ENCODE results near the gene GPR37L1.
A peak's percentile ranks its signal among the peaks of the same experiment; 100 is the strongest.
"Not testable (repeated sequence)": the region's sequence is repeated elsewhere in the genome, so short reads cannot be mapped to it uniquely, and the experiment has no call there.

Gene GPR37L1

DNA sequence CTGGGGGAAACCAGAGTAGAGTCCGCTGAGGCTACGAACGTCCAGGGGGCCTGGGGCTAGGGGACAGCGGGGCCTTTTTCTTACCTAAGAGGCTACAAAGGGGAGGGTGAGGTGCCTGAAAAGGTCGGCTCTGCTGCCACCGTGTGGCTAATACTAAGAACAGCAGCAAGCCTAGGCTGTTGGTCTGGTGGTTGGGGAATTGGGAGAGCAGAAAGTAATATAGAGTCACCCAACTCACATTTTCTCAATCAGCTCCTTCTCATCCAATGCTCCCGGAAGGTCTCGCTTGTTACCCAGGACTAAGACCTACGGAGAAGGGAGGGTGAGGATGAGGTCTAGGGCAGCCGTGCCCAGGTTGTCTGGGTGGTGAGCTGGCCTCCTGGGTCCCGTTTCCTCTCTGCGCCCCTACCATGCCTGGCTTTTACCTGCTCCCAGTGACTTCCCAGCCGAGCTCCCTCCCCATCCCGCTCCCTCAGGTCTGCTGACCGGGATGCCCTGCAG, 12.6 kb downstream of the GPR37L1 start:
- DNase-seq, result peak; percentile 68

DNA sequence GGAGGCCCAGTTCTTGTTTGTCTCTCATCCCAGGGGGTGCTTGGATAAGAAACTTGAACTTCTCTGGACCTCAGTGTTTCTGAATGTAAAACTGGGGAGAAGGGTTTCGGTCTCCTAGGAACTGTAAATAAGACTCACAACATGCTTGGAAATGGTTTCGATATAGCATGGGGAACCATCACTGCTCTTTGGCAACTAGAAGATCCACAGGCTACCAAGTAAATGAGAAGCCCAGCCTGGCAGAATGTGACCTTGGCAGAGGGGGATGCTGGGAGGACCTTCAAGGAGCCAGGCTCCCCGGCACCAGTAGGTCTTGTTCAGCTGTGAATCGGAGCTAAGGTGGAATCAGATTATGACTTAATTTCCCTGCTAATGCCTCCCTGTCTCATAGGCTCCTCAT, 18.1 kb downstream of the GPR37L1 start:
- no peak for DNase-seq

DNA sequence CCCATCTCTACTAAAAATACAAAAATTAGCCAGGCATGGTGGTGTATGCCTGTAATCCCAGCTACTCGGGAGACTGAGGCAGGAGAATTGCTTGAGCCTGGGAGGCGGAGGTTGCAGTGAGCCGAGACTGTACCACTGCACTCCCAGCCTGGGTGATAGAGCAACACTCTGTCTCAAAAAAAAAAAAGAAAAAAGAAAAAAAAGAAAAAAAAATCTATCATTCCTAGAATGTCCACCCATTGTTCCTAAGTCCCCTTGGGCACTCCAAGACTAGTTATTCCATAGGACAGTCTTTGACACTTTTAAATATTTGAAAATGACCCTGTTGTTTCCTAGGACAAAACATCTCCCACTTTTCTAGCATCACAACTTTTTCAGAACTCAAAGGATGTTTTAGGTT, 18.8 kb downstream of the GPR37L1 start:
- DNase-seq, result not testable (repeated sequence)

DNA sequence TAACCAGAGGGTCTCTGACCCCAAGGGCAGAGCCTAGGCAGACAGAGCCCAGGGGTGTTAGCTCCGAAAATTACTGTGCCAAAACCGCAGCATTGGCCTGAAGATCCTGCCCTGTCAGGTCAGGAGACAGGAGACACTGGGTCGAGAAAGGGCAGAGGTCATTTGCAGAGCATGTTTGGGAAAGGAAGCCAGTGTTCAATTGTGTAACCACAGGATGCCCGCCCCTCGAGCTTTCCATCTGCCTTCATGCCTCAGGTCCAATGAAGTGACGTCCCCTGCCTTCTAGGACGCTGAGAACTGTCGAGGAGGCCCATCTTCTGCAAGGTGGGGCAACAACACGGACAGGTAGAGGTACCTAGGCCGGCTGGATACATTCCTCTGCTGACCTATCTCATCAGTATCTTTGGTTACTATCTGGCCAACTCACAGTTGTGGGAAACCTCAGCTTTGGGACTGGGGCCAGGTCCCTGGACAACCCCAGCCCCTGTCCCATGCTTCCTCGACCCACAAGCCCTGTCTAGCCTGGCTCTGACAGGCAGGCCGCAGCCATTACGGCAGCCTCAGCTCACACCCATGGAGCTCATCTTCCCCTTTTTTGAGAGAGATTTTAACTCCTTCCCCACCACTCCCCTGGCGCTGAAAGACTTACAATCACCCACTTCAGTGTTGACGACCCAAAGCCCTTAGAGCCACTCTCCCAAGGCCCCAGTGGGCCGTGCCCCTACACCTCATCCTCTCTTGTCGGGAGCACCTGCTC, 20.5 kb downstream of the GPR37L1 start:
- peak; percentile 30 for DNase-seq

DNA sequence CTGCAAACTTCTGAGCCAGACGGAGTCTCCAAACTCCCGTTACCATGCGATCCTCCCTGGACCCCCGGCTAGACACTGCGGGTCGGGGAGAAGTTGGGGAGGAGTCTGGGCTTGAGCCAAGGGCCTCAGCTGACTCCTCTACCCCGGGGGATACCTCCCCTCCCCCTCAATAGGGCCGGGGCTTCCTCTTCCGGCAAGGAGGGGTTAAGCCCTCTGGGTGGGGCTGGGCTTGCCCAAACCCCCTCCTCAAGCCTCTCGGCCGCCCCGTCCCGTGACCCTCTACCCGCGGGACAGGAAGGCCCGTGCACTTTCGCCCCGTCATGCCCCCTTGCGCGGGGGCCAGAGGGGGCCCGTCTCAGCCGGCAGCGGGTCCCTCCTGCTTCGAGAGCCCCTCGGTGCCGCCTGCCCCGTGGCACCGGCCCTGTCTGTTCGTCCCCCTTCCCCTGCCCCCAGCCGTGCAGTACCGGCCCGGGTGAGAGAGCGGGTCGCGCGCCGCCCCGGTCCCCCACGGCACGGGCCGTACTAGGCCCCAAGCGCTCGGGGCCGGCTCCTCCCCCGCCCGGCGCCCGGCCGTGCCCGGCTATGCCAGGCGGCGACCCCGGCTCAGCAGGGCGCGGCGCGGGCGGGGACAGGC, 21.2 kb downstream of the GPR37L1 start:
- DNase-seq, result peak; percentile 39

DNA sequence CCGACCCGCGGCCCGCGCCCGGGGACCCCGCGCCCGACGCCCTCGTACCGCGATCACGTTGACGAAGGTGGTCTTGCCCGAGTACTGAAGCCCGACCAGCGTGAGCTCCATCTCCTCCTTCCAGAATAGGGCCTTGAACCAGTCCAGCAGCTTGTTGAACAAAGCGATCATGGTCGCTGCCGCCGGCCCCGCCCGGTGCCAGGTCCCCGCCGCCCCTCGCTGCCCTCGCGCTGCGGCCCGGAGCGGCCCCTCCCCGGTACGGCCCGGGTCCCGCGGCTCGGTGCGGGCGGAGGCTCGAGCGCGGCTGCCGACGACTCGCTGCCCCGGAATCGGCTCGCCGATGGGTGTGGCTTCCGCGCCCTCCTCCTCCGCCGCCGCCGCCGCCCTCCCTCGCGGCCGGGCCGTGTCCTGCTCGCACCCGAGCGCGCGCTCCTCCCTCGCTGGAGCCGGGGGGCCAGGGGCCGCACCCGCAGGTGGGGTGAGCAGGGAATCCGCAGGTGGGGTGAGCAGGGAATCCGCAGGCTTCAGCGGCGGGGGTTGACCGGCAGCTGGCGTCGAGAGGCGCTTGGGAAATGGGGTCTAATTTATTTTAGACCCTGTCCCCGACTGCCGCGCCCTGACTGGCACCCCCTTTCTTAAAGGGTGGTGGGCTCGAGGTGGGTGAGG, 21.8 kb downstream of the GPR37L1 start, which contains the start of gene ARL8A:
TSS of gene ARL8A (minus strand) at position 336 of the 666 bp plus-strand sequence. CDS start at position 171, 165 bp downstream.
- peak; percentile 72 for DNase-seq

DNA sequence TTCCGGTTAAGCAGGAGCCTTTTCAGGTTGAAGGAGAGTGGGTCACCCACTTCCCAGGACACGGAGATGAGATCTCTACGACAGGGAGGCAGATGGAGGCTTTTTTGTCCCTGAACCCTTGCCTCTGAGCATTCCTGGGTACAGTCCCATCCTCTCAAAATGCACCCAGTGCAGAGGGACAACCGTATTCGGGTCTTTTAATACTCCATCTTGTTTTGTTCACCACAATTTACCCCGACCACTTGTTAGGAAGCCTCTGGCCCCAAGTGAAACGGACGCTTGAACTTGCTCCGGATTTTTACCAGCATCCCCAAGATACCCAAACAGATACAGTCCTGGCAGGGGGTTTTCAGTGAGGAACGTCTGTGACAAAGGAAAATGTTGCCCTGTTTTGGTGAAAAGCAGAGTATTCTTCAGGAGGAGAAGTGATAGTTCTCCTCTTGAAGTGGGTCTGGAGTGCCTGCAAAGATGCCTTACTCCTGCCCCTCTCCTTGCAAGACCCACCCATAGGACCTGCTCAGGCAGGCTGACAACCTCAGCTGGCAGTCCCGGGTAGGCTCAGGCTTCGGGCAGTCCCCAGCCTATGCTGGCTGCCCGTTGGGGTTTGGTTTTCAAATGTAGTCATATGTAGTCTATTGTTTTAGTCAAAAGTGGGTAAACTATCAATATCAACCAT, 22.5 kb downstream of the GPR37L1 start:
- DNase-seq, result peak; percentile 46

DNA sequence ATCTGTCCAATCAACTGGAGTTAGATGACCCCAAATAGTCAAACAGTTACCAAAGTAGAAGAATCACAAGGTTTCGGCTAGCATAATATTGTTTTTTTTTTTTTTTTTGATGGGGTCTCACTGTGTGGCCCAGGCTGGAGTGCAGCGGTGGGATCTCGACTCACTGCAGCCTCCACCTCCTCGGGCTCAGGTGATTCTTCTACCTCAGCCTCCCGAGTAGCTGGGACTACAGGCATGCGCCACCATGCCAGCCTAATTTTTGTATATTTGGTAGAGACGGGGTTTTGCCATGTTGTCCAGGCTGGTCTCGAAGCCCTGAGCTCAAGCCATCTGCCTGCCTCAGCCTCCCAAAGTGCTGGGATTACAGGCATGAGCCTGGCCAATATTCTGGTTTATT, 23.0 kb downstream of the GPR37L1 start:
- peak; percentile 8 for DNase-seq

DNA sequence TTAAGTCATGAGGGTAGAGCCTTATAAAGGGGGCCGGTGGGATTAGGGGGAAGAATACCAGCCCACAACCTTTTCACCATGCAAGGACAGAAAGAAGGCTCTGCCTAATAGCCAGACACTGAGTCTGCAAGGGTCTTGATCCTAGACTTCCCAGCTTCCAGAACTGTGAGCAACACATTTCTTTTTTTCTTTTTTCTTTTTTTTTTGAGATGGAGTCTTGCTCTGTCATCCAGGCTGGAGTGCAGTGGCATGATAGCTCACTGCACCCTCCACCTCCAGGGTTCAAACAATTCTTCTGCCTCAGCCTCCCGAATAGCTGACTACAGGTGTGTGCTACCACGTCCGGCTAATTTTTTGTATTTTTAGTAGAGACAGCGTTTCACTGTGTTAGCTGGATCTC, 23.6 kb downstream of the GPR37L1 start:
- peak; percentile 10 for DNase-seq

DNA sequence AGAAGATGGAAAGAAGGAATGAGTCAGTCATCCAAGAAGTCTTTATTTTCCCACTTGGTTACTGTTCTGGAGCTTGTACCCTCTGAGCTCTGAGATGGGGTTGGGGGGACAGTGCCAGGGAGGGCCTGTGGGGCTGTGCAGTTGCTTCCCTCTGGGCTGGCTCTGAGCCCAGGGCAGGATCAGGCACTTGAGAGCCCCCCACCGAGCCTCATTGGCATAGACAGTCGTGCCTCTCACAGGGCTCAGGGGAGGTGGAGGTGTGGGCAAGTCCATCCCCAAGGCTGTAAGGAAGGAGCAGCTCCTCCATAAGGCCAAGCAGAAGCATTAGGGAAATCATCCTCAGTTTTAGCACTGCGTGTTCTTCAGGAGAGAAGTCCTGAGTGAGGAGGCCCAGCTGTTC, 24.3 kb downstream of the GPR37L1 start:
- DNase-seq, result no peak

DNA sequence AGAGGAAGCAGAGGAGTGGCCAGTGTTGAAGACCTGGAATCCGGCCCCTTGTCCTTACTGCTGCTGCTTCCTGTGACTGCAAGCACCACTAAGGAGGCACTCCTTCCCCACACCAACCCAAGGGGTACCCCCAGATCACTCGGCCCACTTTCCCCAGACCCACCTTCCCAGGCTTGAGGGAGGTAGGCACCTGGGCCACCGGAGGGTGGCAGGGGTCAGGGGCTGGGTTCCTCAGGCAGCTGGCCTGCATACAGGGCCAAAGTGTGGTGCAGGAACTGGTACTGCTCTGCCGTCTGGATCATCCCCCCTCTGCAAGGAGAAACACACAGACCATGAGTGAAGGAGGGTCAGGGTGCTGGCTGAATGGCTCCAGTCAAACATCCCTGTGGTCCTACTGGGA, 25.7 kb downstream of the GPR37L1 start:
- DNase-seq, result no peak

DNA sequence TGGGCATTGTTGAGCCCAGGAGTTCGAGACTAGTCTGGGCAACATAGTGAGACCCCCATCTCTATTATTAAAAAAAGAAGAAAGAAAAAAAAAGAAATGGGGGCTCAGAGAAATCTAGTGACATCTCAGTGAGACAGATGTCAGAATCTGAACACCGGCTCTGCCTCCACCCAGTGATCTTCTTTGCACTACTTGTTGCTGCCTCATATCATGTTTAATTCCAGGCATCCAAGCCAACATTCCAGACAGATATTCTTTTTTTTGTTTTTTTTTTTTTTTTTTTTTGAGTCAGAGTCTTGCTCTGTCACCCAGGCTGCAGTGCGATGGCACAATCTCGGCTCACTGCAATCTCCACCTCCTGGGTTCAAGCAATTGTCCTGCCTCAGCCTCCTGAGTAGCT, 26.8 kb downstream of the GPR37L1 start:
- DNase-seq, result no peak

DNA sequence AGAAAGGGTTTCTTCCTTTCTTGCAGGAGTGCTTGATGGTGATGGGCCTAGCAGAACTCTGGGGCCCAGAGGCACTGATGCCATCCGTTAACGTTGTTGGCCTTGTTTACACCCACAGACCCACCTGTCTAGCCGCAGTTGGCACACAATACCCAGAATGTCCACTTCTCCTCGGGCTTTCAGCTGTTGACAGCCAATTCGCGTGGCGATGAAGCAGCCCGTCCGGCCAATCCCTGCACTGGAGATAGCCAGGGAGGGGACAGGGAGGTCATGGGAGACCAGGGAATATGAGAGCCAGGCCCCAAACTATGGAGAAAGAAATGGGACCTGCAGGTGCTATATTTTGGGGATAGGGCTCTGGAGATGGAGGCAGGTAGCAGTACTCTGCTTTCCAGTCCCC, 27.5 kb downstream of the GPR37L1 start:
- no peak for DNase-seq

DNA sequence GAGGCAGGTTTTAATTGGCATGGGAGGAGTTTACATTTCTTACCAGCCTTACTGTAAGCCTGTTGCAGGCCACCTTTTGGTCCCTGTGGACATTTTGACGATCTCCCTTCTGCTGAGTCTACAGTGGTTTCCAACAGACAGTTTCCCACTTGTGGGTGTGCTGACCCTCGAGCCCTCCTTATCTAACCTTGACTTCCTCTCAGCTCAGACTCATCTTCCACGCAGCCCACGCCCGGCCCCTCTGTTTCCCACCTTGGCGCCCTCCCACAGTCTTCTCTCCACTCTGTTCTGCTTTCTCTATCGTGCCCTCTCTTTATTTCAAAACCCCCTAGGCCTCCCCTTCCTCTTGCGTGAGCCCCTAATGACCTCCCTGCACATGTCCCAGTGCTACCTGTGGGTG, 27.9 kb downstream of the GPR37L1 start:
- DNase-seq, result no peak

DNA sequence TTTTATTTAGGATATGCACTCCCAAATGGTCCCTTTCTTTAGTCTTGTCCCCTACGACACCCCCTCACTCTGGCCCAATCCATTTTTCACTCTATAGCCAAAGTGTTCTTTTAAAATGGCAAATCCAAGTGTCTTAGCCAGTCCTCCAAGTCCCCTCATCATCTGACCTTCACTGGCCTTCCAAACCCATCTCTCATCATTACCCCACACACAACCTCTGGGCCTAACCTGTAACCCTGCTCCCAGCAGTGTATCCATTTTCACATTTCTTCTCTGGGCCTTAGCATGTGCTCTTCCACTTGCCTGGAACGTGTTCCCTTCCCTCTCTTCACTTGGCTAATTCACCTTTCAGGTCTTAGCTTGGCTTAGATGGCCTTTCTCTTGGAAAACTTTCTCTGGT, 28.3 kb downstream of the GPR37L1 start:
- no peak for DNase-seq

DNA sequence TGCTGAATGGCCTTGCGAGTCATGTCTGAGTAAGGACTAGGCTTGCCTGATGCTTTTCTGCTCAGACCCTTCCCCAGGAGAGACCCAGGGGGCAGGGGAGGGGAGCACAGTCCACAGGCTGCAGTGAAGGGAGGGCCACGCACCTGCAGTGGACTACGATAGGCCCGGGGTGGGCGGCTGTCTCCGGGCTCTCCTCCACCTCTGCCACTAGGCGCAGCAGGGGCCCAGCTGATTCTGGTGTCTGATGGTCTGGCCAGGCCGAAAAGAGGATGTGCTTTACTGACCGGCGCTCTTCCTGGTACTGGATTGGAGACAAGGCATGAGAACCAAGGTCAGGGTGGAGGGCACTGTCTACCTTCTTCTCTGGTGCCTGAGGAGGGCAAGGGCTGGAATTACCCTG, 29.7 kb downstream of the GPR37L1 start:
- no peak for DNase-seq

DNA sequence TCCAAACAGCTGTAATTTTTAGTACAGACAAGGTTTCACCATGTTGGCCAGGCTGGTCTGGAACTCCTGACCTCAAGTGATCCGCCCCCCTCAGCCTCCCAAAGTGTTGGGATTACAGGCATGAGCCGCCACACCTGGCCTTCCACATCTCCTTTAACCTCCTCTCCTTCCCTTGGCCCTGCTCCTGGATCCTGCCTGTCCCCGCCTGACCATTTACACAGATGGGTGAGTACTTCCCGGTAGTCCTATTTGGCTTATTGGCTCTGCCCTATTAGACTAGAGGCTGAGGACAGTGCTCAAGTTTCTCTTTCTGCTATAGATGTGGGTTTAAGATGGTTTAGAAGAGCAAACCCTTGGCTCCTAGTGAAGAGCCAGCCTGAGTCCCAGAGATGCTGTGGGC, 30.6 kb downstream of the GPR37L1 start:
- no peak for DNase-seq

DNA sequence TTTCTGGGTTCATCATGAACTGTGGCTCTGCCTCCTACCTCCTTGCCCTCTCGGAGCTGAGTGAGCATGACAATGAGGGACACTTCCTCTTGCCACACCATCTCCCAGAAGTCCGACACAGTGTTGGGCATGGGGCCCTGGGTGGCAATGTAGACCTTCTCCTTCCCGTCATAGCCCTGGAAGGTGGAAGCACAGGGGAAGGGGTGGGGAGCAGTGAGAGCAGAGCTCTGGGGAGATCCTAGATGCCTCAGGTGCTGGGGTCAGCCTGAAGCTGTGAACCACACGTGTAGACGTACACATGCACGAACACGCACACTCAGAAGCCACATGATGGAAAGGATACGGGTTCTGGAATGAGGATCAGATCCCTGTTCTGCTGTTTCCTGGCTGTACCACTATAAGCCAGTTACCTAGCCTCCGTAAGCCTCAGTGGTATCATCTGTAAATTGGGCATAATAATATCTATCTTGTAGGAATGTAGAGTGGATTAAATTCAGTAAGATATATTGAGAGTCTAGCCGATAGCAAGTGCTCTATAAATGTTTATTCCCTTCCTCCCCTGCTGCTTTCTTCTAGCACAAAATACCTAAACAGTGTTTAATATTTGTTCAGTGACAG, 31.5 kb downstream of the GPR37L1 start:
- no peak for DNase-seq

DNA sequence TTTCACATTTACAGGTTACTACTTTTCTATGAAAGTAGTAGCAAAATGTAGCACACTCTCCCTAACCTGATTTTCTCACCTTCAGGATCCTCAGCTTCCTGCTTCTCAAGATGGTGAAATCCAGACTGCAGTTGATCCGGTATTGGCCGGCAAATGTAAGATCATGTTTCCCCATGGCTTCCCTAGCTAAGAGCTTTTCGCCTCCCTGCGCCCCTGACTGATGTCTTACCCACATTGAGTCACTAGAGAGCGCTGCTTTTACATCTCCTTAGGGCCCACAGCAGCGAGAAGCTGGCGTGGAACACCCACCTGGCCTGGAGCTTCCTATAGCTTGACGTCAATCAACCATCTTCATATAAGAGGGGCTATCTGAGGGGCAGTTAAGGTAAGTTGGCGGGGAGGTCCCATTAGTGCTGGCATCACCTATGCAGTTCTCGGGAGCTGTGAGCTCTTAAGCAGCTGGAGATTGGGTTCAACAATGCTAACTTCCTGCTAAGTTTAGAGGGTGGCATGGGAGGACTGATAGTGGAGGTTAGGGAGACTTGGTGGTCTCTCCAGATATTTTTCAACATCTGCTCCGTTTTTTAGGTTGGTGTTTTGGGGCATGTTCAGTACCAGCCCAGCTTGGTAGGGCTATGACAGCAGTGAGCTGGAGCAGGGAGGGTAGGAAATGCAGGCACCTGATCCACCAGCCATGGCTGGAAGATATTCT, 32.2 kb downstream of the GPR37L1 start:
- DNase-seq, result peak; percentile 75

DNA sequence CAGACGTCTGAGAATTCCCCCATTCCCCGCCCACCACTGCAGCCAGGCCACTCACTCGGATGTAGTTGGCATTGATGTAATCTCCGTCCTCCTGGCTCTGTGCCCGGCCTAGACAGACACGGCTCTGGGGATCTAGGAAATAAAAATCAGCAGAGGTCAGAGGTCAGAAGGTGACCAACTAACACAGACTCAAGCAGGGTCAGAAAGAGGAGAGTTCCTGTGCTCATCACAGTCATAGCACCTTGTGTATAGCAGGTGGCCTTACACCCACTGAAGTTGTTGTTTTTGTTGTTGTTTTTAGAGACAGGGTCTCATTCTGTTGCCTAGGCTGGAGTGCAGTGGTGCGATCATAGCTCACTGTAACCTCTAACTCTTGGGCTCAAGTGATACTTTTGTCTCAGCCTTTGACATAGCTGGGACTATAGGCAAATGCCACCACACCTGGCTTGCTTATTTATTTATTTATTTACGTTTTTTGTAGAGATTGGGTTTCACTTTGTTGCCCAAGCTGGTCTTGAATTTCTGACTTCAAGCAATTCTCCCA, 32.8 kb downstream of the GPR37L1 start:
- peak; percentile 21 for DNase-seq

DNA sequence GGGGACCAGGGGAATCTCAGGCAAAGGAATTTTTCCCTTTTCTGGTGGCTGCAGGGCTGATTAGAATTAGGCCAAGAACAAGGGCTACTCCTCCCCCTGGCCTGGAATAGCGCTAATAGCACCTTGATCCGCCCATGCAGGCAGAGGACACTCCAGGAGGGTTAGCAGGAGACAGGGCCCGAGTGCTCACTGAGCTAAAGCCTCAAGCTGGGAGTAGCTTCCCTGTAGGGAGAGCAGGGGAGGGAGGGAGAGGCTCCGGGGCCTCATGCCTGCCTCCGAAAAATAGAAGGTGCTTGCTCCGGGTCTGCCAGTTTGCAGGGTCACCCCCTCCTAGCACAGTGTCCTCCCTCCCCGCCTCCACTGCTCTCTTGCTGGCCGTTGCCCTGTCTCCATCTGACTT, 33.9 kb downstream of the GPR37L1 start:
- no peak for DNase-seq

DNA sequence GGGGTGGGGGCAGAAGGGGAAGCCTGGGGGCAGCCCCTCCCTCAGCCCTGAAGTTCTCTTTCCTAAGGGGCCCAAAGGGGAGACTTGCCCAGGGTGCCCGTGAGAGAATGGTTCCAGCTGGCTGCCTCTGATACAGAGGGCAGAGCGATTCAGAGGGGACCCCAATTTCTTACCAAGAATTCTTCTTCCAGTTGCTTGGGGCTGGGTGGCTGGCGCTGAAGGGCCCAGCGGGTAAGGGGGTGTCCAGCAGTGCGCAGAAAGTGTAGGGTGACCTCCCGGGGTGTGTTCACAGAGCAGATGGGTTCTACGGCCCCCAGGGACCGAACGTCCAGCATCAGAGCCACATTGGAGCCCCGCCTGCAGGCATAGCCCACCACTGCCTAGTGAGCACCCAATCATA, 35.2 kb downstream of the GPR37L1 start:
- DNase-seq, result no peak
